Right renal cortex interstitium (tissue), 3 donors: Measurements from ENCODE around the gene MAGEB6. TPM values are rescaled to one million over a fixed set of nuclear protein-coding genes. Genes with fewer than 3 reads are reported as not detected.
"Not testable (repeated sequence)": the region's sequence is repeated elsewhere in the genome, so short reads cannot be mapped to it uniquely, and the experiment has no call there.

Experiments
- DNase-seq, 3 donors: peaks; one replicate each; pipeline ENCODE4 v3.0.0-alpha.2; 2013; ENCODE audit warnings: low read depth in 3 of 3, low spot score in 2 of 3
- polyA plus RNA-seq, 3 donors: library from polyadenylated mRNA; unstranded; fragments of 120-200 nt; gene quantifications; one replicate each; pipeline ENCODE4 v1.2.1, GENCODE V29; 2013; ENCODE audit not compliant: insufficient read length in 3 of 3

MAGEB6 gene
- polyA plus RNA-seq: not detected

GRCh38 chrX:26192204-26192603 is at the start of gene MAGEB6:
Gene MAGEB6, plus strand, starts transcription at chrX:26192440. Its CDS starts 1,407 bp downstream, at chrX:26193847.
- no peak for DNase-seq

GRCh38 chrX:26146024-26146423 is 46.2 kb upstream of the MAGEB6 start:
- no peak for DNase-seq

- no peak for DNase-seq
Observed at GRCh38 chrX:26160301-26160700, 31.9 kb upstream of the MAGEB6 start, which contains the start of gene MAGEB6B. Gene MAGEB6B, plus strand, starts transcription at chrX:26160601. Its CDS starts 0 bp downstream, at chrX:26160601.

GRCh38 chrX:26203561-26203960 is 11.3 kb downstream of the MAGEB6 start:
- DNase-seq: no peak

GRCh38 chrX:26204717-26205116 is 12.5 kb downstream of the MAGEB6 start:
- not testable (repeated sequence) for DNase-seq

DNA sequence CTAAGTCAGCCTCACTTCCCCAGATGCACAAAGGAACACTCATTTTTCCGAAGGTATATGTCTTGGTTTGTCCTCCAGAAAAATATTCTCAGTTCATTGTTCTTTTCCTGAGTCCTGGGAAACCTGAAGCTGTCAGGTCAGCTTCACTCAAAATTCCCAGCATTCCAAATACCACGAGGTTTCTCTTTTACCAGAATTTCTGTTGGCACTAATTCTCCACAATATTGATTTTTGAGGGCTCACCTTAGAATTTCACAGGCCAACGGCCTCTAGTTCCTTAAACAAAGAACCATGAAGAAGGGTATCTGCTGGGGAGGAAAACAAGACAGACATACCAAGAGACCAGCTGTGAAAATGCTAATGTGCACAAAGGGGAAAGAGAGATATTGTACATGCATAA is 15.8 kb downstream of the MAGEB6 start:
- DNase-seq: no peak

- no peak for DNase-seq
Observed at GRCh38 chrX:26215869-26216268, 23.6 kb downstream of the MAGEB6 start, which contains the start of gene MAGEB5. Gene MAGEB5, plus strand, starts transcription at chrX:26216169. Its CDS starts 1,133 bp downstream, at chrX:26217302.

DNA sequence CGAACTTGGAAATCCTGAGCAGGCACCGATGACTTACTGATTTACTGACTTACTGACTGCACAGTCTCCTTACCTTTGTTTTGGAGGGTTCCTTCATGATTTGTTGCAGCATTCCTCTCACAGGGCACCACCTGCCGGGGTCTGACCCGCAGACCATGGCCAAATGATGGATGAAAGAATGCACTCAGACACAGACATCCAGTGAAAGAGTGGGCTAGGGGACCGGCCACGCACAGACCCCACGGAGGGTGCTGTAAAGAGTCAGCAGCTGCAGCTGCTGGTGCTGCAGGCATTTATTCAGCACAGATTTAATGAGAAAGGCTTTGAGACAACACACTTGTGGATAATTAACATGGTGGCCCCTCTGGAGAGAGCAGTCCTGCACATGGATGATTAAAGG is 27.1 kb downstream of the MAGEB6 start:
- DNase-seq: no peak

DNA sequence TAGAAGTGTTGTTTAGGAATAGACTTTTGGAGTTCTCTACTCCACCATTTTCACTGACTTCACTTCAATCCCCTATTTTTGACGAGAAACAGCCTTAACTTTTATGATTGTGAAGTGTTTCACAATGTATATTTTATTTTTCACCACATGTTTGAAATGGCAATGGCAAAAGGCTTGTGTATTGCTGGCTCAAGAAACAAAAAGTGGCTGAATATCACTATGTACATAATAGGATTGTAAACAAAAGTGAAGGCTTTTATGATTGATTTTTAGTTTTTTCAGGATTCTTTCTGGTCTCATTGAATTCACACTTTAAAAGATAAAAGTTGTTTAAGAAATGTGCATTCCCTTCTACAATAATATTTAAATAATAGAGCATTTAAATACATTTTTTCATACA is 41.9 kb downstream of the MAGEB6 start:
- DNase-seq: no peak

Other genes starting within 250 kb of the MAGEB6 start
- gene MAGEB18, start 54.1 kb upstream of the MAGEB6 start, polyA plus RNA-seq: not detected
- gene MAGEB6B, start 31.8 kb upstream of the MAGEB6 start, polyA plus RNA-seq: not detected
- gene MAGEB5, start 23.7 kb downstream of the MAGEB6 start, polyA plus RNA-seq: not detected